Activated naive CD8-positive, alpha-beta T cell treated with anti-CD3 and anti-CD28 coated beads, Interleukin-2, amount 50 U/mL, for 24 hours (primary cell): ENCODE data around the gene ADCY6.

Experiments used
- ATAC-seq: fragments of 150-1000 bp; cut with Tn5 transposase; one replicate; pipeline ENCODE4 v1.10.0; 2021
- DNase-seq: peaks from one replicate; pipeline ENCODE4 v3.0.0; 2021
- H3K27ac Mint-ChIP-seq: one replicate; pipeline ENCODE4 v1.8.0; 2021; ENCODE audit warnings: mild to moderate bottlenecking, mixed read lengths
- H3K27me3 Mint-ChIP-seq: one replicate; pipeline ENCODE4 v1.8.0; 2021; ENCODE audit warnings: mixed read lengths
- H3K36me3 Mint-ChIP-seq: one replicate; pipeline ENCODE4 v1.8.0; 2021; ENCODE audit warnings: low read depth, mixed read lengths
- H3K4me1 Mint-ChIP-seq: one replicate; pipeline ENCODE4 v1.8.0; 2021; ENCODE audit warnings: mixed read lengths
- H3K4me3 Mint-ChIP-seq: one replicate; pipeline ENCODE4 v1.8.0; 2021; ENCODE audit warnings: mild to moderate bottlenecking, moderate library complexity, mixed read lengths
- H3K9me3 Mint-ChIP-seq: one replicate; pipeline ENCODE4 v1.8.0; 2021; ENCODE audit warnings: mixed read lengths

Gene ADCY6

GRCh38 chr12:48803675-48804074 is 14.8 kb upstream of the ADCY6 start:
- ATAC-seq (no peak), DNase-seq (no peak)
- no peak overlapping the region for H3K27ac Mint-ChIP-seq
- peaks cover 5% of the 10 kb centered on the region for H3K4me1 Mint-ChIP-seq
- no peak overlapping the region for H3K4me3 Mint-ChIP-seq
- no peaks in the 10 kb centered on the region for H3K27me3 Mint-ChIP-seq
- H3K36me3 Mint-ChIP-seq = no peaks in the 10 kb centered on the region
- H3K9me3 Mint-ChIP-seq = no peaks in the 10 kb centered on the region

- H3K36me3 Mint-ChIP-seq = no peaks in the 10 kb centered on the region
These were observed 12.1 kb upstream of the ADCY6 start for GRCh38 chr12:48800971-48801370.

GRCh38 chr12:48800457-48800856 is 11.6 kb upstream of the ADCY6 start:
- peaks cover 16% of the 10 kb centered on the region for H3K4me1 Mint-ChIP-seq
- ATAC-seq (no peak), DNase-seq (no peak)
- no peaks in the 10 kb centered on the region for H3K9me3 Mint-ChIP-seq
- no peaks in the 10 kb centered on the region for H3K36me3 Mint-ChIP-seq
- H3K27ac Mint-ChIP-seq = no peak overlapping the region
- H3K27me3 Mint-ChIP-seq = peaks cover 1% of the 10 kb centered on the region
- H3K4me3 Mint-ChIP-seq = no peak overlapping the region

More at GRCh38 chr12:48800971-48801370, 12.1 kb upstream of the ADCY6 start:
- Mint-ChIP-seq H3K9me3 (no peaks in the 10 kb centered on the region), H3K27ac (no peak overlapping the region), H3K4me3 (no peak overlapping the region), H3K27me3 (peaks cover 1% of the 10 kb centered on the region), H3K4me1 (peaks cover 16% of the 10 kb centered on the region)
- DNase-seq (no peak), ATAC-seq (no peak)

GRCh38 chr12:48796976-48797375 is 8.1 kb upstream of the ADCY6 start:
- no peaks in the 10 kb centered on the region for H3K36me3 Mint-ChIP-seq
- H3K9me3 Mint-ChIP-seq = no peaks in the 10 kb centered on the region
- no peak overlapping the region for H3K4me3 Mint-ChIP-seq
- H3K27ac Mint-ChIP-seq = peak overlapping the region; percentile 18
- H3K4me1 Mint-ChIP-seq = peaks cover 12% of the 10 kb centered on the region
- DNase-seq (peak; percentile 51), ATAC-seq (peak; percentile 96)
- peaks cover 11% of the 10 kb centered on the region for H3K27me3 Mint-ChIP-seq

GRCh38 chr12:48795550-48796455 is 6.9 kb upstream of the ADCY6 start:
- no peaks in the 10 kb centered on the region for H3K36me3 Mint-ChIP-seq
- H3K27me3 Mint-ChIP-seq = peaks cover 14% of the 10 kb centered on the region
- ATAC-seq (peak; percentile 53), DNase-seq (peak; percentile 55)
- no peaks in the 10 kb centered on the region for H3K9me3 Mint-ChIP-seq
- H3K27ac Mint-ChIP-seq = no peak overlapping the region
- H3K4me1 Mint-ChIP-seq = peaks cover 12% of the 10 kb centered on the region
- H3K4me3 Mint-ChIP-seq = no peak overlapping the region

GRCh38 chr12:48794870-48795269 is 6.0 kb upstream of the ADCY6 start:
- no peak for DNase-seq
- Mint-ChIP-seq H3K4me3 (no peak overlapping the region), H3K4me1 (peaks cover 13% of the 10 kb centered on the region), H3K36me3 (no peaks in the 10 kb centered on the region), H3K27ac (no peak overlapping the region), H3K9me3 (no peaks in the 10 kb centered on the region), H3K27me3 (peaks cover 21% of the 10 kb centered on the region)
- ATAC-seq = no peak

- no peak for ATAC-seq
- H3K4me3 Mint-ChIP-seq = no peak overlapping the region
- H3K36me3 Mint-ChIP-seq = no peaks in the 10 kb centered on the region
- DNase-seq = no peak
- H3K4me1 Mint-ChIP-seq = peaks cover 15% of the 10 kb centered on the region
- no peaks in the 10 kb centered on the region for H3K9me3 Mint-ChIP-seq
- peaks cover 27% of the 10 kb centered on the region for H3K27me3 Mint-ChIP-seq
- H3K27ac Mint-ChIP-seq = no peak overlapping the region
These were observed 4.8 kb upstream of the ADCY6 start for GRCh38 chr12:48793696-48794095.

GRCh38 chr12:48789858-48790326 is 1.0 kb upstream of the ADCY6 start:
- ATAC-seq (no peak), DNase-seq (no peak)
- Mint-ChIP-seq H3K4me3 (no peak overlapping the region), H3K36me3 (no peaks in the 10 kb centered on the region), H3K9me3 (no peaks in the 10 kb centered on the region), H3K27ac (no peak overlapping the region), H3K4me1 (peaks cover 3% of the 10 kb centered on the region), H3K27me3 (peaks cover 56% of the 10 kb centered on the region)

- no peak for ATAC-seq
- DNase-seq = no peak
- peak overlapping the region; percentile 43 for H3K4me3 Mint-ChIP-seq
- no peaks in the 10 kb centered on the region for H3K36me3 Mint-ChIP-seq
- no peak overlapping the region for H3K27ac Mint-ChIP-seq
- no peaks in the 10 kb centered on the region for H3K9me3 Mint-ChIP-seq
- H3K4me1 Mint-ChIP-seq = peaks cover 3% of the 10 kb centered on the region
- peaks cover 59% of the 10 kb centered on the region for H3K27me3 Mint-ChIP-seq
These were observed 400 bp downstream of the ADCY6 start for GRCh38 chr12:48788524-48788853.

- peaks cover 60% of the 10 kb centered on the region for H3K27me3 Mint-ChIP-seq
These were observed 932 bp downstream of the ADCY6 start for GRCh38 chr12:48787791-48788523.

GRCh38 chr12:48786591-48787544 is 2.0 kb downstream of the ADCY6 start:
- no peaks in the 10 kb centered on the region for H3K9me3 Mint-ChIP-seq
- H3K27me3 Mint-ChIP-seq = peaks cover 58% of the 10 kb centered on the region
- DNase-seq (no peak), ATAC-seq (peak; percentile 13)
- H3K36me3 Mint-ChIP-seq = no peaks in the 10 kb centered on the region
- H3K4me1 Mint-ChIP-seq = peaks cover 3% of the 10 kb centered on the region
- H3K27ac Mint-ChIP-seq = no peak overlapping the region
- no peak overlapping the region for H3K4me3 Mint-ChIP-seq

More at GRCh38 chr12:48787791-48788523, 932 bp downstream of the ADCY6 start:
- peaks cover 3% of the 10 kb centered on the region for H3K4me1 Mint-ChIP-seq
- no peaks in the 10 kb centered on the region for H3K9me3 Mint-ChIP-seq
- ATAC-seq = no peak
- H3K36me3 Mint-ChIP-seq = no peaks in the 10 kb centered on the region
- peak overlapping the region; percentile 43 for H3K4me3 Mint-ChIP-seq
- no peak overlapping the region for H3K27ac Mint-ChIP-seq
- DNase-seq = no peak

GRCh38 chr12:48783432-48783831 is 5.5 kb downstream of the ADCY6 start:
- H3K27ac Mint-ChIP-seq = no peak overlapping the region
- H3K4me1 Mint-ChIP-seq = no peaks in the 10 kb centered on the region
- H3K27me3 Mint-ChIP-seq = peaks cover 40% of the 10 kb centered on the region
- no peaks in the 10 kb centered on the region for H3K9me3 Mint-ChIP-seq
- no peak for ATAC-seq
- H3K4me3 Mint-ChIP-seq = no peak overlapping the region
- H3K36me3 Mint-ChIP-seq = no peaks in the 10 kb centered on the region
- DNase-seq = no peak

- no peaks in the 10 kb centered on the region for H3K36me3 Mint-ChIP-seq
- DNase-seq = no peak
- no peak overlapping the region for H3K27ac Mint-ChIP-seq
- H3K4me3 Mint-ChIP-seq = no peak overlapping the region
- ATAC-seq = no peak
- no peaks in the 10 kb centered on the region for H3K9me3 Mint-ChIP-seq
- peaks cover 33% of the 10 kb centered on the region for H3K27me3 Mint-ChIP-seq
- no peaks in the 10 kb centered on the region for H3K4me1 Mint-ChIP-seq
These were observed 6.2 kb downstream of the ADCY6 start for GRCh38 chr12:48782457-48783395.
